Liver (tissue), 9 donors: ENCODE measurements around the gene PHB1. TPM values are rescaled to one million over a fixed set of nuclear protein-coding genes. Genes with fewer than 3 reads are reported as not detected.
A peak's percentile ranks its signal among the peaks of the same experiment; 100 is the strongest.
"Not testable (repeated sequence)": the region's sequence is repeated elsewhere in the genome, so short reads cannot be mapped to it uniquely, and the experiment has no call there.

Source experiments
- DNase-seq: peaks from one replicate; pipeline ENCODE4 v3.0.0-alpha.2; 2017; ENCODE audit warnings: low spot score
- H3K27ac ChIP-seq, 2 donors: one replicate each; pipeline ENCODE4 v1.7.0; 2013; ENCODE audit warnings: inconsistent platforms in 2 of 2, low read length in 2 of 2, control low read depth in 1 of 2, low read depth in 1 of 2, mild to moderate bottlenecking in 1 of 2
- H3K27me3 ChIP-seq, 4 donors: one replicate each; pipeline versions ENCODE4 v1.6.1 to v1.7.0; 2013; ENCODE audit warnings: low read length in 3 of 4, inconsistent platforms in 1 of 4, mild to moderate bottlenecking in 1 of 4, moderate library complexity in 1 of 4; ENCODE audit not compliant: control insufficient read depth in 4 of 4, insufficient read depth in 4 of 4
- H3K36me3 ChIP-seq, 4 donors: one replicate each; pipeline versions ENCODE4 v1.6.1 to v1.7.0; 2013; ENCODE audit warnings: low read length in 3 of 4, mild to moderate bottlenecking in 3 of 4, low read depth in 1 of 4, moderate library complexity in 1 of 4; ENCODE audit not compliant: control insufficient read depth in 4 of 4, insufficient read depth in 3 of 4
- H3K4me1 ChIP-seq, 4 donors: one replicate each; pipeline versions ENCODE4 v1.6.1 to v1.7.0; 2013; ENCODE audit warnings: low read length in 3 of 4, mild to moderate bottlenecking in 3 of 4, moderate library complexity in 1 of 4; ENCODE audit not compliant: control insufficient read depth in 4 of 4, insufficient read depth in 4 of 4
- H3K4me3 ChIP-seq, 3 donors: one replicate each; pipeline versions ENCODE4 v1.6.1 to v1.7.0; 2013; ENCODE audit warnings: low read length in 3 of 3, control low read depth in 1 of 3, low read depth in 1 of 3, mild to moderate bottlenecking in 1 of 3
- H3K9ac ChIP-seq, 2 donors: one replicate each; pipeline ENCODE4 v1.7.0; 2013; ENCODE audit warnings: low read length in 2 of 2, mild to moderate bottlenecking in 2 of 2, moderate library complexity in 2 of 2, control low read depth in 1 of 2, low read depth in 1 of 2
- H3K9me3 ChIP-seq, 4 donors: one replicate each; pipeline versions ENCODE4 v1.6.1 to v1.7.0; 2013; ENCODE audit warnings: low read length in 3 of 4; ENCODE audit not compliant: control insufficient read depth in 4 of 4
- EGR1 ChIP-seq, 2 donors: IDR thresholded peaks; 2 replicates each; pipeline ENCODE4 v1.6.1; 2016 to 2018; ENCODE audit warnings: antibody characterized with exemption in 2 of 2, low read depth in 2 of 2
- FOXA1 ChIP-seq: IDR thresholded peaks from 2 replicates; pipeline ENCODE4 v1.6.1; 2016; ENCODE audit warnings: antibody characterized with exemption
- FOXA2 ChIP-seq: IDR thresholded peaks from 2 replicates; pipeline ENCODE4 v1.6.1; 2016; ENCODE audit warnings: antibody characterized with exemption
- GABPA ChIP-seq, 2 donors: IDR thresholded peaks in 1 of 2; conservative IDR thresholded peaks in 1 of 2; 2 replicates each; pipeline ENCODE4 v1.6.1; 2016; ENCODE audit warnings: antibody characterized with exemption in 2 of 2, mild to moderate bottlenecking in 1 of 2, moderate library complexity in 1 of 2
- HNF4A ChIP-seq, 2 donors: conservative IDR thresholded peaks; 2 replicates each; pipeline ENCODE4 v1.6.1; 2016; ENCODE audit warnings: antibody characterized with exemption in 2 of 2, mild to moderate bottlenecking in 2 of 2
- HNF4G ChIP-seq: IDR thresholded peaks from 2 replicates; pipeline ENCODE4 v1.6.1; 2016; ENCODE audit warnings: antibody characterized with exemption
- JUND ChIP-seq, 2 donors: IDR thresholded peaks; 2 replicates each; pipeline ENCODE4 v1.6.1; 2016; ENCODE audit warnings: antibody characterized with exemption in 2 of 2
- NR2F2 ChIP-seq: IDR thresholded peaks from 2 replicates; pipeline ENCODE4 v1.6.1; 2016; ENCODE audit warnings: antibody characterized with exemption
- RAD21 ChIP-seq, 2 donors: IDR thresholded peaks; 2 replicates each; pipeline ENCODE4 v1.6.1; 2016; ENCODE audit warnings: antibody characterized with exemption in 2 of 2, mild to moderate bottlenecking in 2 of 2
- REST ChIP-seq: IDR thresholded peaks from 2 replicates; pipeline ENCODE4 v1.6.1; 2016; ENCODE audit warnings: antibody characterized with exemption, mild to moderate bottlenecking
- RXRA ChIP-seq, 2 donors: IDR thresholded peaks; 2 replicates each; pipeline ENCODE4 v1.6.1; 2017 to 2018; ENCODE audit warnings: antibody characterized with exemption in 2 of 2, mild to moderate bottlenecking in 1 of 2
- SP1 ChIP-seq: IDR thresholded peaks from 2 replicates; pipeline ENCODE4 v1.6.1; 2018; ENCODE audit warnings: antibody characterized with exemption, mild to moderate bottlenecking
- TAF1 ChIP-seq: conservative IDR thresholded peaks from 2 replicates; pipeline ENCODE4 v1.6.1; 2016; ENCODE audit warnings: antibody characterized with exemption, mild to moderate bottlenecking
- YY1 ChIP-seq: IDR thresholded peaks from 2 replicates; pipeline ENCODE4 v1.6.1; 2016; ENCODE audit warnings: antibody characterized with exemption, mild to moderate bottlenecking
- WGBS: extraction: QIAGEN DNeasy Blood & Tissue Kit; methylation state at CpG from one replicate; pipeline ENCODE4 v1.1.7; 2013; 5-methylcytosine and 5-hydroxymethylcytosine counted together
- polyA plus RNA-seq, 2 donors: library from polyadenylated mRNA; stranded (reverse) in 1 of 2; unstranded in 1 of 2; fragments of 200-250 nt in 1 of 2; fragments of >200 nt in 1 of 2; fragmentation: Nextera tagmentation in 1 of 2; extraction: Ambion mirVana in 1 of 2; gene quantifications; one replicate each; pipeline versions ENCODE4 v1.2.1 to v1.2.3, GENCODE V29; 2013 to 2015
- total RNA-seq, 2 donors: library from RNA; depleted of rRNA; stranded (reverse); fragments of >200 nt; gene quantifications; one replicate each; pipeline ENCODE4 v1.2.3, GENCODE V29; 2014
- TF ChIP-seq, protein P1 (sequence below): IDR thresholded peaks from 2 replicates; pipeline ENCODE4 v1.6.1; 2016; ENCODE audit warnings: antibody characterized with exemption
- TF ChIP-seq, protein P2 (sequence below): IDR thresholded peaks from 2 replicates; pipeline ENCODE4 v1.6.1; 2016; ENCODE audit warnings: antibody characterized with exemption
- donor health status: healthy.
- donor health status: healthy.
- donor health status: healthy.
- donor health status: healthy.
- donor health status: healthy.

Gene PHB1
- total and polyA plus RNA-seq, 4 donors: 52.5 to 149 (median 98.5) TPM

GRCh38 chr17:49369089-49369488, 45.6 kb downstream of the PHB1 start:
- Histone ChIP-seq H3K4me1 (peaks cover 0 to 1% (median 0%) of the 10 kb centered on the region in 4 donors), H3K9me3 (no peaks in the 10 kb centered on the region), H3K27ac (no peak overlapping the region), H3K4me3 (no peak overlapping the region), H3K27me3 (no peaks in the 10 kb centered on the region), H3K36me3 (no peaks in the 10 kb centered on the region), H3K9ac (no peak overlapping the region)
- 76% methylated on average over 1 of the region's 1 CpG for WGBS
- TF ChIP-seq FOXA2 (no peak), RXRA (IDR thresholded peaks at IDR 0.05) (no peak), SP1 (no peak)
- DNase-seq: no peak

DNA sequence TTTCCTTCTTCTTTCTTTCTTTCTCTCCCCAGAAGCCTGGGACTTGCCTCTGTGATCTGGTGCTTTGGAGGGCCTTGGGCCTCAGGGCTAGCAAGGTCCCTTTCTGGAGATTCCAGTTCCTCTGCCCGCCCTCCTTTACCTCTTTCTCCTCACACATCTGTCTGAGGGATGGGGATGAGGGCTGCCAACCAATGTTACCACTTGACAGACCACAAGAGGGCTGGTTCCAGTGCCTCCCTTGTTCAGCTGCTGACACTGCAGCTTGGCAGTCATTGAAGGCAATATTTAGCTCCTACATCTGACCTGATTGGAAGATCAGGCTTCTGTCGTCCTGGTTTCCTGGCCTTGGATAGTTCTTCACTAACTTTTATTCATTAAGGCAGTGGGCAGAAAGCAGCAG, 49.0 kb downstream of the PHB1 start:
- DNase-seq: no peak
- Histone ChIP-seq H3K36me3 (no peaks in the 10 kb centered on the region), H3K9ac (no peak overlapping the region), H3K4me3 (no peak overlapping the region), H3K9me3 (no peaks in the 10 kb centered on the region), H3K27ac (no peak overlapping the region), H3K27me3 (no peaks in the 10 kb centered on the region), H3K4me1 (peaks cover 1 to 13% (median 8%) of the 10 kb centered on the region in 4 donors)
- no peak for TF ChIP-seq NR2F2
- TF ChIP-seq SP1: no peak
- TF ChIP-seq REST: no peak
- peak in 1 of 2 donors; percentile 37 for TF ChIP-seq RAD21 (IDR thresholded peaks at IDR 0.05)
- no peak for TF ChIP-seq GABPA (IDR thresholded peaks at IDR 0.05 in 1 of 2, conservative IDR thresholded peaks at IDR 0.05 in 1 of 2)
- TF ChIP-seq HNF4G: no peak
- TF ChIP-seq EGR1 (IDR thresholded peaks at IDR 0.05; ENCODE audit: low read depth in 2 of 2): no peak
- TF ChIP-seq, protein P1, sequence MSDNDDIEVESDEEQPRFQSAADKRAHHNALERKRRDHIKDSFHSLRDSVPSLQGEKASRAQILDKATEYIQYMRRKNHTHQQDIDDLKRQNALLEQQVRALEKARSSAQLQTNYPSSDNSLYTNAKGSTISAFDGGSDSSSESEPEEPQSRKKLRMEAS: no peak
- WGBS: 48% methylated on average over 2 of the region's 2 CpGs

DNA sequence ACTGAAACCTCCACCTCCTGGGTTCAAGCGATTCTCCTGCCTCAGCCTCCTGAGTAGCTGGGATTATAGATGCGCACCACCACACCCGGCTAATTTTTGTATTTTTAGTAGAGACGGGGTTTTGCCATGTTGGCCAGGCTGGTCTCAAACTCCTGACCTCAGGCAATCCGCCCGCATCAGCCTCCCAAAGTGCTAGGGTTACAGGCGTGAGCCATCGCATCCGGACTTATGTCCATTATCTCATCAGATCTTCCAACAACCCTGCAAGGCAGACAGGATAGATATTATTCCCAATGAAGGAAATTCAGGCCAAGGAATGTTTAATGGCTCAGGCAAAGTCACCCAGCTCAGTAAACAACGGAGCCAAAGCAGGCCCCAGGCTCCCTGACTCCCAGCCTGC, 49.6 kb downstream of the PHB1 start:
- not testable (repeated sequence) for H3K9me3 ChIP-seq, H3K27me3 ChIP-seq, DNase-seq, H3K4me3 ChIP-seq, H3K36me3 ChIP-seq, H3K27ac ChIP-seq, H3K9ac ChIP-seq
- WGBS: 95% methylated on average over 10 of the region's 10 CpGs
- peaks cover 1 to 18% (median 12%) of the 10 kb centered on the region in 4 donors for H3K4me1 ChIP-seq

GRCh38 chr17:49364119-49364518, 50.6 kb downstream of the PHB1 start:
- Histone ChIP-seq H3K9me3 (no peaks in the 10 kb centered on the region), H3K4me3 (no peak overlapping the region), H3K36me3 (no peaks in the 10 kb centered on the region), H3K27ac (no peak overlapping the region), H3K4me1 (peaks cover 1 to 28% (median 21%) of the 10 kb centered on the region in 4 donors), H3K9ac (no peak overlapping the region), H3K27me3 (no peaks in the 10 kb centered on the region)
- DNase-seq: no peak
- 98% methylated on average over 2 of the region's 2 CpGs for WGBS
- no peak for TF ChIP-seq YY1
- TF ChIP-seq, protein P2, sequence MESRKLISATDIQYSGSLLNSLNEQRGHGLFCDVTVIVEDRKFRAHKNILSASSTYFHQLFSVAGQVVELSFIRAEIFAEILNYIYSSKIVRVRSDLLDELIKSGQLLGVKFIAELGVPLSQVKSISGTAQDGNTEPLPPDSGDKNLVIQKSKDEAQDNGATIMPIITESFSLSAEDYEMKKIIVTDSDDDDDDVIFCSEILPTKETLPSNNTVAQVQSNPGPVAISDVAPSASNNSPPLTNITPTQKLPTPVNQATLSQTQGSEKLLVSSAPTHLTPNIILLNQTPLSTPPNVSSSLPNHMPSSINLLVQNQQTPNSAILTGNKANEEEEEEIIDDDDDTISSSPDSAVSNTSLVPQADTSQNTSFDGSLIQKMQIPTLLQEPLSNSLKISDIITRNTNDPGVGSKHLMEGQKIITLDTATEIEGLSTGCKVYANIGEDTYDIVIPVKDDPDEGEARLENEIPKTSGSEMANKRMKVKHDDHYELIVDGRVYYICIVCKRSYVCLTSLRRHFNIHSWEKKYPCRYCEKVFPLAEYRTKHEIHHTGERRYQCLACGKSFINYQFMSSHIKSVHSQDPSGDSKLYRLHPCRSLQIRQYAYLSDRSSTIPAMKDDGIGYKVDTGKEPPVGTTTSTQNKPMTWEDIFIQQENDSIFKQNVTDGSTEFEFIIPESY: no peak
- TF ChIP-seq FOXA1: no peak
- no peak for TF ChIP-seq REST
- no peak for TF ChIP-seq TAF1
- no peak for TF ChIP-seq EGR1 (IDR thresholded peaks at IDR 0.05; ENCODE audit: low read depth in 2 of 2)
- no peak for TF ChIP-seq HNF4A (conservative IDR thresholded peaks at IDR 0.05)
- no peak for TF ChIP-seq SP1
- no peak for TF ChIP-seq HNF4G
- no peak for TF ChIP-seq JUND (IDR thresholded peaks at IDR 0.05)
- TF ChIP-seq RXRA (IDR thresholded peaks at IDR 0.05): no peak
